ENCODE results near the gene CALN1. TPM values are rescaled to one million over a fixed set of nuclear protein-coding genes. Genes with fewer than 3 reads are reported as not detected.

Gene CALN1
- total and polyA plus RNA-seq, 11 donors: not detected

DNA sequence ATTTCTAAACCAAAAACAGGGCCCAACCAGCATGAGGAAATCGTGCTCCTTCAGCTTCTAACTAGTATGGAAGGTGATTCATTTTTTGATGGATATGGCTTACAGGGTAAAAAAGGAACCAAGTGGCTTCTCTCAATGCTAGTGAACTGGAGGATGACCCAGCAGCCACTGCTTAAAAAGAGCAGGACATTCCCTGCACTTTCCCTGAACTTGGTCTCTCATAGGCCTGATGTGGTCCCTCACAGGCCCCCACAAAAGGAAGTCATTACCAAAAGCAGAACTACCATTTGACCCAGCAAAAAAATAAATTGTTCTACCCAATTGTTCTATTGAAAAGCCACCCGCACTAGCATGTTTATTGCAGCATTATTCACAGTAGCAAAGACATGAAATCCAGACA, 188.8 kb downstream of the CALN1 start:
- no peak overlapping the region for H3K27ac ChIP-seq
- intact Hi-C loops (cut with DNase I): no loop called here
- no peaks in the 10 kb centered on the region for H3K4me1 ChIP-seq
- no peak overlapping the region for H3K4me3 ChIP-seq
- DNase-seq: no peak
- 64 to 92% (median 73%) methylated on average over 2 of the region's 2 CpGs for WGBS, 4 donors
- no peak for ATAC-seq
- no peaks in the 10 kb centered on the region for H3K27me3 ChIP-seq
- no peaks in the 10 kb centered on the region for H3K36me3 ChIP-seq
- no peak for TF ChIP-seq POLR2A (IDR thresholded peaks at IDR 0.05)
- TF ChIP-seq, protein P1, sequence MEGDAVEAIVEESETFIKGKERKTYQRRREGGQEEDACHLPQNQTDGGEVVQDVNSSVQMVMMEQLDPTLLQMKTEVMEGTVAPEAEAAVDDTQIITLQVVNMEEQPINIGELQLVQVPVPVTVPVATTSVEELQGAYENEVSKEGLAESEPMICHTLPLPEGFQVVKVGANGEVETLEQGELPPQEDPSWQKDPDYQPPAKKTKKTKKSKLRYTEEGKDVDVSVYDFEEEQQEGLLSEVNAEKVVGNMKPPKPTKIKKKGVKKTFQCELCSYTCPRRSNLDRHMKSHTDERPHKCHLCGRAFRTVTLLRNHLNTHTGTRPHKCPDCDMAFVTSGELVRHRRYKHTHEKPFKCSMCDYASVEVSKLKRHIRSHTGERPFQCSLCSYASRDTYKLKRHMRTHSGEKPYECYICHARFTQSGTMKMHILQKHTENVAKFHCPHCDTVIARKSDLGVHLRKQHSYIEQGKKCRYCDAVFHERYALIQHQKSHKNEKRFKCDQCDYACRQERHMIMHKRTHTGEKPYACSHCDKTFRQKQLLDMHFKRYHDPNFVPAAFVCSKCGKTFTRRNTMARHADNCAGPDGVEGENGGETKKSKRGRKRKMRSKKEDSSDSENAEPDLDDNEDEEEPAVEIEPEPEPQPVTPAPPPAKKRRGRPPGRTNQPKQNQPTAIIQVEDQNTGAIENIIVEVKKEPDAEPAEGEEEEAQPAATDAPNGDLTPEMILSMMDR (IDR thresholded peaks at IDR 0.05): no peak
- peaks cover 0 to 5% (median 0%) of the 10 kb centered on the region in 12 donors for H3K9me3 ChIP-seq

DNA sequence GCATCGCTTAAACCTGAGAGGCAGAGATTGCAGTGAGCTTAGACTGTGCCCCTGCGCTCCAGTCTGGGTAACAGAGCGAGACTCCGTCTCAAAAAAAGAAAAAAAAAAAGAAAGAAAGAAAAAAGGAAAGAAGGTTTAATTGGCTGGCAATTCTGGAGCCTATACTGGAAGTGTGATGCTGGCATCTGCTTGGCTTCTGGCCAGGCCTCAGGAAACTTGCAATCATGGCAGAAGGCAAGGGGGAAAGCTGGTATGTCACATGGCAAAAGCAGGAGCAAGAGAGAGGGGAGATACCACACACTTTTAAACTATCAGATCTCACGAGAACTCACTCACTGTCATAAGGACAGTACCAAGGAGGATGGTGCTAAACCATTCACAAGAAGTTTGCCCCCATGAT, 190.0 kb downstream of the CALN1 start:
- Histone ChIP-seq H3K27ac (no peak overlapping the region), H3K4me1 (no peaks in the 10 kb centered on the region), H3K4me3 (no peak overlapping the region), H3K27me3 (no peaks in the 10 kb centered on the region), H3K9me3 (peaks cover 0 to 5% (median 0%) of the 10 kb centered on the region in 12 donors), H3K36me3 (no peaks in the 10 kb centered on the region)
- intact Hi-C loops (cut with DNase I): no loop called here
- no peak for ATAC-seq
- WGBS, 4 donors: 85 to 89% (median 89%) methylated on average over 5 of the region's 5 CpGs
- DNase-seq: no peak
- TF ChIP-seq, protein P1 (IDR thresholded peaks at IDR 0.05): no peak
- no peak for TF ChIP-seq POLR2A (IDR thresholded peaks at IDR 0.05)

DNA sequence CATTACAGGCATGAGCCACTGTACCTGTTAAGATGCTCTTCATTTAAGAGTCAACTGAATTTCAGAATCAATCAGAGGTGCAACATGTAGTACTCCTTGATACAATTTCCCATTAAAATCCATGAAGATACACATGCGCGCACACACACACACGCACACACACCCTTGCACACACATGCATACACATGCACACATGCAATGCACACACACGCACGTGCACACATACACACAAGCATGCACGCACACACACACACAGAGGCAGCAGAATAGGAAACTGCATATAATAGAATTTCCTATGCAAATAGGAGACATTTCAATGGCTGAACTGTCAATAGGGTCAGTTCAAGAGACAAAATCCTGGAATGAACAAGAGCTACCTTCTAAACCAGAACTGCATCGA, 192.6 kb downstream of the CALN1 start:
- ATAC-seq (no peak), DNase-seq (no peak)
- H3K4me1 ChIP-seq: no peaks in the 10 kb centered on the region
- H3K4me3 ChIP-seq: no peak overlapping the region
- H3K36me3 ChIP-seq: no peaks in the 10 kb centered on the region
- TF ChIP-seq, protein P1 (IDR thresholded peaks at IDR 0.05): no peak
- TF ChIP-seq POLR2A (IDR thresholded peaks at IDR 0.05): no peak
- H3K27ac ChIP-seq: no peak overlapping the region
- peaks cover 0 to 5% (median 0%) of the 10 kb centered on the region in 12 donors for H3K9me3 ChIP-seq
- no peaks in the 10 kb centered on the region for H3K27me3 ChIP-seq
- WGBS, 4 donors: 90 to 95% (median 93%) methylated on average over 7 of the region's 7 CpGs
- intact Hi-C loops (cut with DNase I): no loop called here

DNA sequence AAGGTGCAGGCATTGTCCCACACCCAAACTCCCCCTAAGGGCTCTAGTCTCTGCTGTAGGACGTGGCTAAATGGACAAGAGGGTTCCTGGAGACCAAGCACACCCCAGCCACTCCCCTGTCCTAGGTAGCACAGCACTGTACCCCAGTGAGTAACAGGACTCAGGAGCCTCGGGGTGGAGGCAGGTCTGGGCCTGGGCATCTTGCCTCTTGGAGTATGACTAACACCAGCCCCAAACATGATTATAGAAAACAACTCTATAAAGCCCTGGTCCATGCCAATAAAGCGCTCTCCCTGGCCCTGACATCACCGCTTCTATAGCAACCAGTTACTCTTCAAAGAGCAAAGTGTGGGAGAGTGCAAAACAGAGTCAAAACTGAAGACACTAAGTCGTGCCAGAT, 195.0 kb downstream of the CALN1 start:
- intact Hi-C loops (cut with DNase I): no loop called here
- Histone ChIP-seq H3K4me3 (no peak overlapping the region), H3K36me3 (no peaks in the 10 kb centered on the region), H3K27me3 (peaks cover 0 to 5% (median 0%) of the 10 kb centered on the region in 9 donors), H3K27ac (no peak overlapping the region), H3K9me3 (no peaks in the 10 kb centered on the region), H3K4me1 (no peaks in the 10 kb centered on the region)
- ATAC-seq (no peak), DNase-seq (no peak)
- no peak for TF ChIP-seq POLR2A (IDR thresholded peaks at IDR 0.05)
- 55 to 68% (median 60%) methylated on average over 5 of the region's 5 CpGs for WGBS, 4 donors

DNA sequence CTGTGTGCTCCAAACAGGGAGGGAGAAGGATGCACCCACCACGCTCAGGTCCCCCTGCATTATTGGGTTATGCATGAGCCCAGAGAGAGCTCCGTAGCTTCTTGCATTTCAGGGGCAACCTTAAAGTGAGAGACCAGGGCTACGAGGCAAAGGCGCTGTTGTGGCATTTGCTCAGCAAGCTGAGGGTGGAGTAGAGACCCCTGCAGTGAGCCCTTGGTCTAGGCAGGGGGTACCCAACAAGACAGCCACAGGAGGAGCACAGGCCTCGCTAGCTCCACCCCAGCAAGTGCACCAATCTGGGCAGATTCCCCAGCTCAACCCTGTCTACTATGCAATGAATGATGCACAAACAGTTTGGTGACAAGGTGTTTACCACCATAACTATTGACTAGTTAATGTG, 198.4 kb downstream of the CALN1 start:
- intact Hi-C loops (cut with DNase I): no loop called here
- DNase-seq (no peak), ATAC-seq (no peak)
- no peaks in the 10 kb centered on the region for H3K36me3 ChIP-seq
- 45 to 78% (median 69%) methylated on average over 5 of the region's 5 CpGs for WGBS, 4 donors
- TF ChIP-seq, protein P1 (IDR thresholded peaks at IDR 0.05): no peak
- TF ChIP-seq POLR2A (IDR thresholded peaks at IDR 0.05): no peak
- H3K27me3 ChIP-seq: peaks cover 0 to 6% (median 0%) of the 10 kb centered on the region in 9 donors
- H3K4me1 ChIP-seq: no peaks in the 10 kb centered on the region
- no peak overlapping the region for H3K4me3 ChIP-seq
- H3K9me3 ChIP-seq: no peaks in the 10 kb centered on the region
- H3K27ac ChIP-seq: no peak overlapping the region

Data from heart left ventricle (tissue), 16 donors.